PC-9 (cell line): Measurements from ENCODE around the gene WFDC1.

ENCODE experiments used
- EZH2 ChIP-seq: fragments of 200-600 bp; sonication (generic); IDR thresholded peaks from 2 replicates; pipeline ENCODE4 v1.8.0; 2017; ENCODE audit warnings: antibody characterized with exemption, low read depth
- TF ChIP-seq, protein P1 (sequence below): fragments of 200-600 bp; sonication (generic); conservative IDR thresholded peaks from 2 replicates; pipeline ENCODE4 v1.6.1; 2017; ENCODE audit warnings: mixed run types, antibody characterized with exemption, mild to moderate bottlenecking, moderate library complexity

DNA sequence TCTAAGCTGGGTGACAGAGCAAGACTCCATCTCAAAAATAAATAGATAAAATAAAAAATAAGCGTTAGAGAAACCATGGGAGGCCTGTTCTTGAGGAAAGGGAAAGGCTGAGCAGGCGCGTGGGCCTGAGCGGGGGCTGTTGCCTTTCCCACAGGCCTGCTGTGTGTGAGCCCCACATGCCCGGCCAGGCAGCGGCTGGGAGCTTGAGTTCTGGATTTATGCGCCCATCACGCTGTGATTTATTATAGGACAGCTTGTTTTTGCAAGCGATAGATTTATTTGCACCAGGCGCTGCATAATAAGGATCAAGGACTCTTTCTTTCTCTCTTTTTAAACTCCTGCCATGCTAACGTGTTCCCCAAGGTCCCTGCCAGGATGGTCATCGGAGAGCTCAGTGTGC is 14.8 kb upstream of the WFDC1 start:
- TF ChIP-seq EZH2 = no peak
- TF ChIP-seq, protein P1, sequence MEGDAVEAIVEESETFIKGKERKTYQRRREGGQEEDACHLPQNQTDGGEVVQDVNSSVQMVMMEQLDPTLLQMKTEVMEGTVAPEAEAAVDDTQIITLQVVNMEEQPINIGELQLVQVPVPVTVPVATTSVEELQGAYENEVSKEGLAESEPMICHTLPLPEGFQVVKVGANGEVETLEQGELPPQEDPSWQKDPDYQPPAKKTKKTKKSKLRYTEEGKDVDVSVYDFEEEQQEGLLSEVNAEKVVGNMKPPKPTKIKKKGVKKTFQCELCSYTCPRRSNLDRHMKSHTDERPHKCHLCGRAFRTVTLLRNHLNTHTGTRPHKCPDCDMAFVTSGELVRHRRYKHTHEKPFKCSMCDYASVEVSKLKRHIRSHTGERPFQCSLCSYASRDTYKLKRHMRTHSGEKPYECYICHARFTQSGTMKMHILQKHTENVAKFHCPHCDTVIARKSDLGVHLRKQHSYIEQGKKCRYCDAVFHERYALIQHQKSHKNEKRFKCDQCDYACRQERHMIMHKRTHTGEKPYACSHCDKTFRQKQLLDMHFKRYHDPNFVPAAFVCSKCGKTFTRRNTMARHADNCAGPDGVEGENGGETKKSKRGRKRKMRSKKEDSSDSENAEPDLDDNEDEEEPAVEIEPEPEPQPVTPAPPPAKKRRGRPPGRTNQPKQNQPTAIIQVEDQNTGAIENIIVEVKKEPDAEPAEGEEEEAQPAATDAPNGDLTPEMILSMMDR = no peak
